SHP77 (cell line): ENCODE results near the gene ATF6B.
"Not testable (repeated sequence)": the region's sequence is repeated elsewhere in the genome, so short reads cannot be mapped to it uniquely, and the experiment has no call there.

Experiments
- DNase-seq, 2 experiments: peaks; one replicate each; lab custom pipeline; 2025; lab: John Stamatoyannopoulos, UW

The ATF6B gene

DNA sequence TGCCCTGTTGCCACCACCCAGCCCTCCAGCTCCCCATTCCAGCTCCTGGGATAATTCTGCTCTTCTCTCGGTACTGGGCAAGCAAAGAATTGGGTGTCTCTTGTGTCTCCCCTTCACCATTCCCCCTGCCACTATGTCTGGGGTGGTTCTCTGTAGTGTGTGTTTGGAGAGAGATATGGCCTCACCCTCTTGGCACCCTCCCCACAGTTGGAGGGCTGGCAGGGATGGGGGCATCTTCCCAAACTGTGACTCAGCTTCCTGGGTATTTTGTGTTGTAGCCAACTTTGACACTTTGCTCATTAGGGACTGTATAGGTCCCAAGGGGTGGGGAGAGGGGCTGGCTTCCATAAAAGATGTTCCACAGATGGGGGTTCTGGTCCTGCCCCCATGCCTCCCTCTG is 20.6 kb downstream of the ATF6B start:
- DNase-seq = no peak

DNA sequence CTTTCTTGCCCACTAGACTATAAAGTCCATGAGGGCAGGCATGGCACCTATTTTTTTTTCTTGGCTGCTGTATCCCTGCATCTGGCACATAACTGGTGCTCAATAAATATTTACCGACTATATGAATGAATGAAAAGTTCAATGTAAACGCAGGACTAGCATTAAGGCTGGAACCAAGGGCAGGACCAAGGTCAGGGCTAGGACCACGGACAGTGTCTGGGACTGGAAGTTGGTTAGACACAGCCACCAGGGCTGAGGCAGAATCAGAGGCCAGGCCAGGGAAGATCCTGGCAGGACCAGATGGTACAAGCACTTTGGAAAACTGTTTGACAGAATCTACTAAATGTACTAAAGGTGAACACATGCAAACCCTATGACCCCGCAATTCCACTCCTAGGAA is 22.6 kb downstream of the ATF6B start:
- DNase-seq = no peak

DNA sequence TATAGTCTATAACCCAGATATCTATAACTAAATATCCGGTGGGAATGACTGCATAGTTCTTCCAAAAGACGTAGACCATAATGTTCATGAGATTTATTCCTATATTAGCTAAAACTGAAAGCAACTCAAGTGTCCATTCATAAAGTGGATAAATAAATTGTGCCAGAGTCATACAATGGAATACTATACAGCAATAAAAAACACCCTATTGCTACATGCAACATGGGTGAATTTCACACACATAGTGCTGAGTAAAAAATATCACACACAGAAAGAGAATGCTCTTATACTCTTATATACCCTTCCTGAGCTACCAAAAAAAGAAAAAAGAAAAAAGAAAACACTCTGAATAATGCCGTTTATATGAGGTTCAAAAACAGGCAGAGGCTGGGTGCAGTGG is 25.8 kb downstream of the ATF6B start:
- DNase-seq = no peak

DNA sequence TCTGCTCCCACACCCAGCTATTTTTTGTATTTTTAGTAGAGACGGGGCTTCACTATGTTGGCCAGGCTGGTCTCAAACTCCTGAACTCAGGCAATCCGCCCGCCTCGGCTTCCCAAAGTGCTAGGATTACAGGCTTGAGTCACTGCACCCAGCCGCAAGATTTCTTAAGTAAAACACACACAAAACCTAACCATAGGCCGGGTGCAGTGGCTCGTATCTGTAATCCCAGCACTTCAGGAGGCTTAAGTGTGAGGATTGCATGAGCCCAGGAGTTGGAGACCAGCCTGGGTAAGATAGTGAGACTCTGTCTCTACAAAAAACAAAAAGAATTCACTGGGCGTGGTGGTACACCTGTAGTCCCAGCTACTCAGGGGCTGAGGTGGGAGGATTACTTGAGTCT is 27.8 kb downstream of the ATF6B start:
- DNase-seq = not testable (repeated sequence)

DNA sequence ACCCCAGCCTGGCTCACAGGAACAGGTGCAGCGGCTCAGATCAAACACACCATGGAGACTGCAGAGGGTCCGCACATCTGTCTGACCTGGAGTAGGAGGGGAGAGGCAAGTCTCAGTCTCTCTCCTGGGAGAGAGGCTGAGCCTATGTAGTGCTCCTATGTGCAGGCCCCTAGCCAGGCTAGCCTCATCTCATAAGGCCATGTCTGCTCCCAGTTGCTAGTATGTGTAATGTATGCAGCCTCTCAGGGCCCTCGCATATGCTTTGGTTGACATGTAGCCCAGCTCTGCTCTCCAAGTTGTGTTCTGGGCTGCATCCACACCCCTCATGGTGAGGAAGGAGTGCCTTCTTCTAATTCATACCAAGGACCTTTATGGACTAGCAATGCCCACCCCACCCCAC is 30.7 kb downstream of the ATF6B start:
- no peak for DNase-seq

DNA sequence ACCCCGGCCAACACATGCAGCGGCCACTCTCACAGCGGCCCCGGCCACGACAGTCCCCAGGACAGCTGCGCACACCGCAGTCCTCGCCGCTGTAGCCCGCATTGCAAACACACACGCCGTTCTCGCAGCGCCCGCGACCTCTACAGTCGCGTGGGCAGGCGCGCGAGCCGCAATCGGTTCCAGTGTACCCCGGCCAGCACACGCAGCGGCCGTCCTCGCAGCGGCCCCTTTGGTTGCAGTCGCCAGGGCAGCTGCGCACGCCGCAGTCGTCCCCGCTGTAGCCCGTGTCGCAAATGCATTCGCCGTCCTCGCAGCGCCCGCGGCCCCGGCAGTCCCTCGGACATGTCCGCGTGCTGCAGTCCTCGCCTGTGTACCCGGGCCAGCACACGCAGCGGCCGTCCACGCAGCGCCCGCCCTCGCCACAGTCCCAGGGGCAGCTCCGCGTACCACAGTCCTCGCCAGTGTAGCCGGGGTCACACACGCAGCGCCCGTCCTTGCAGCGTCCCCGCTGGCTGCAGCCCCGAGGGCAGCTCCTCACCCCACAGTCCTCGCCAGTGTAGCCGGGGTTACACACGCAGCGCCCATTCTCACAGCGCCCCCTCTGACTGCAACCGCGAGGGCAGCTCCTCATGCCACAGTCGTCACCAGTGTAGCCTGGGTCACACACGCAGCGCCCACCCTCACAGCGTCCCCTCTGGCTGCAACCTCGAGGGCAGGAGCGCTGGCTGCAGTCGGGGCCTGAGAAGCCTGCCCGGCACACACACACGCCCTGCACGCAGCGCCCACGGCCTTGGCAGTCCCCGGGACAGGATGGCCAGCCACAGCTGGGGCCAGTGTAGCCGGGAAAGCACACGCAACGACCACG is 31.4 kb downstream of the ATF6B start:
- DNase-seq = no peak

DNA sequence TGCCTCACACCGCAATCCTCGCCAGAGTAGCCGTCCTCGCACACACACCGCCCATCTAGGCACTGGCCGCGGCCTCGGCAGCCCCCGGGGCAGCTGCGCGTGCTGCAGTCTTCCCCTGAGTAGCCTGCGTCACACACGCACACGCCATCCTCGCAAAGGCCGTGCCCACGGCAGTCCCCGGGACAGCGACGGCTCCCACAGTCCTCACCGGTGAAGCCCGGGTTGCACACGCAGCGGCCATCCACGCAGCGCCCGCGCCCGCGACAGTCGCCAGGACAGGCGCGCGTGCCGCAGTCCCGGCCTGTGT is 32.0 kb downstream of the ATF6B start:
- DNase-seq = no peak

DNA sequence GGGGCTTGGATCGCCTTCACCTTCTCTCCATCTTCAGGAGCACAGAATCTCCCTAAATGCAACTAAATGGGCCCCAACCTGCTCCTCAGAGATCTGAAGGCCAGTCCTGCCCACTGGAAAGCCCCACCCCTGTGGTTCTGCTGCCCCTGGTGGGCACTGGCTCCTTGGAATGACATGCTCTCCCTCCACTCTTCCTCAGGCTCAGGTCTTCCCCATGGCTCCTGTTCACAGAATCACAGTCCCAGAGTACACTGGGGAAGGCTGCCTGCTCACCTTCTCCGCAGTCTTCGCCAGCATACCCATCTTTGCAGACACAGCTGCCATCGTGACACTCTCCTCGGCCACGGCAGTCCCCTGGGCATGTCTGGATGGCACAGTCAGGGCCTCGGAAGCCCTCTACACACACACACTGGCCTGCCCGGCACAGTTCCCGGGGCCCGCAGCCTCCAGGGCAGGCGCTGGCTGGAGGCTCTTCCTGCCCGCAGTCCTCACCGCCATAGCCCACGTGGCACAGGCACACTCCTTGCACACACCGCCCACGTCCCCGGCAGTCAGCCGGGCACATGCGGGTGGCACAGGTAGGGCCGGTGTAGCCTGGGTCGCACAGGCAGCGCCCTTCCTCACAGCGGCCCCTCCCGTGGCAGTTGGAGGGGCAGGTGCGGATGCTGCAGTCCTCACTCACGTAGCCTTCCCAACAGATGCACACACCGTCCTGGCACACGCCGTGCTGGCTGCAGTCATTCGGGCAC is 32.5 kb downstream of the ATF6B start:
- DNase-seq = no peak

DNA sequence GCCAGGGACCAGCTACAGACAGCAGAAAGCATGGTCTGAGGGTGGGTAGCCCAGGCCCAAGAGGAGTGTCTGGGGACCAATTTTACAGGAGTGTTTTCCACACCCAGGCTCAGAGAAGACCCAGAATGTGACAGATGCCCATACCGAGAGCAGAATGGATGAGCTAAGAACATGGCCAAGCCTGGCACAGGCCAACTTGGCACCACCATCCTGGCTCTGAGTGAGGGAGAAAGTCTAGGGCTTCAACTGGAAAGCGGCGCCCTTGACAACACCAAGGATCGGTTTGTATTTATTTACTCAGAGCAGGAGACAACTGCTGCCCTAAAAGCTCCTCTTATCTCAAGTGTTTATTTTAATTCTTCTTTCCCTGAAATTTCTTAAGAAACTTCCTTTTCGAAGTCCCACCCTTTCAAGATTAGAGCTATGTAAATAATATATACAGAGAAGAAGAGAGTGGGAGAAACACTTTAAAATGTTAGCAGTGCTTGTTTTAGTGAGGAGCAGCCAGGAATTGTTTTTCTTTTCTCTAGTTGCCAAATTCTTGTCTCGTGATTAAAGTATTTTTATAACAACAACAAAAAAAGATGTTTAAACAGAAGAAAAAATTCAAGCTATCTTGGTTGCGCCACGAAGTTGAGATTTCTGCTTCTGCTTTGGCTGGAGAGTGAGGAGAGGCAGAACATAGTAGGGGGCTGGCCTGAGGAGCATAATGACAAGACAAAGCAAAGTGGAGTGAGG is 35.1 kb downstream of the ATF6B start:
- DNase-seq = no peak

DNA sequence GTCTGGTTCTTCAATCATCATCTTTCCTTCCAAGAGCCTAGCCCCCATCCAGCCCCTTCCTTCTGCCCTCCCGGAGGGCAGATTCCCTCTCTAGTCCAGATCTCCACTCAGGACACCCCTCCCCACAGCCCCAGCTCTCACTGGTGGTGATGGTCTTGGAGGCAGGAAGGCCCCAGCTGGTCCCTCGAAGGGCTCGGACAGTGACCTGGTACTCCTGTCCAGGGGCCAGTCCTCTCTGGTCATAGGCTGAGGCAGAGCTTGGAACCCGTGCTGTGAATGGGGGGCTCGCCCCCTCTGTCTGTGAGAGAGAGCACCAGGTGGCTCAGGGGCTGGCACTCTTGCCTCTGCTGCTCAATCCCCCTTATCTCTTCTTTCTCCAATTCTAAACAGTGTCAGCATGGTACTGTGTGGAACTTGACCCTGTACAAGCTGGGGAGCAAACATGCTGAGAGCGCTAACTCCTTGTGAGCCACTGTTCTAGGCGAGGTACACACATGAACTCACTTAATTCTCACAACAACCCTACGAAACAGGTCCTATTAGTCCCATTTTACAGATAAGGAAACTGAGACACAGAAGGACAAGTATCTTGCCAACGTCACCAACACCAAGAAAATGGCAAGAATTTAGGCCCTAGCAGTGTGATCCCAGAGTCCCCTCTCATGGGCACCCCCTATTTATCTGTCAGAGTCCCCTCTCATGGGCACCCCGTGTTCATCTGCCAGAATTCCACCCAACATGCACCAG is 38.8 kb downstream of the ATF6B start:
- no peak for DNase-seq

DNA sequence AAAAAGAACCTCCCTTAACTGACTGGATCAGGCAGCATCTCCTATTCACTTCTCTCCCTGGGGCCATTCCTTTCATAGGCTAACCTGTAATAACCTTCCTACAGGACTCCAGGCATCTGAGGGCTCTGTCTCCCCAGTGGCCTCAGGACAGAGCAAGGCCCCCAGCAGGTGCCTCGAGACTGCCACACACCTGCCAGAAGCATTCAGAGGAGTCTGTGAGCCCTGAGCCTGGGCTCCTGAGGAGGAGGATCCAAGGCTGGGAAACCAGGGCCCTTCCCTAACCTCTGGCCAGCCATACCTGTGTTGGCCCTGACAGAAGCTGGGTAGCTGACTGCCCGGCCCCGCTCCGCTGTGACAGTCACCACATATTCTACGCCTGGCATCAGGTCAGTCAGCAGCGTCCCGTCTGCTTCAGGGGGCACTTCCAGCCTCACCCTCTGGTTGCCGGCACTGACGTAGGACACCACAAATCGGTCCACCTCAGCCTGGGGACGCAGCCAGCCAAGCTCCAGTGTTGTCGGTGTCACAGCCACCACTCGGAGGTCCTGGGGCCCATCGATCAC is 39.5 kb downstream of the ATF6B start:
- no peak for DNase-seq

DNA sequence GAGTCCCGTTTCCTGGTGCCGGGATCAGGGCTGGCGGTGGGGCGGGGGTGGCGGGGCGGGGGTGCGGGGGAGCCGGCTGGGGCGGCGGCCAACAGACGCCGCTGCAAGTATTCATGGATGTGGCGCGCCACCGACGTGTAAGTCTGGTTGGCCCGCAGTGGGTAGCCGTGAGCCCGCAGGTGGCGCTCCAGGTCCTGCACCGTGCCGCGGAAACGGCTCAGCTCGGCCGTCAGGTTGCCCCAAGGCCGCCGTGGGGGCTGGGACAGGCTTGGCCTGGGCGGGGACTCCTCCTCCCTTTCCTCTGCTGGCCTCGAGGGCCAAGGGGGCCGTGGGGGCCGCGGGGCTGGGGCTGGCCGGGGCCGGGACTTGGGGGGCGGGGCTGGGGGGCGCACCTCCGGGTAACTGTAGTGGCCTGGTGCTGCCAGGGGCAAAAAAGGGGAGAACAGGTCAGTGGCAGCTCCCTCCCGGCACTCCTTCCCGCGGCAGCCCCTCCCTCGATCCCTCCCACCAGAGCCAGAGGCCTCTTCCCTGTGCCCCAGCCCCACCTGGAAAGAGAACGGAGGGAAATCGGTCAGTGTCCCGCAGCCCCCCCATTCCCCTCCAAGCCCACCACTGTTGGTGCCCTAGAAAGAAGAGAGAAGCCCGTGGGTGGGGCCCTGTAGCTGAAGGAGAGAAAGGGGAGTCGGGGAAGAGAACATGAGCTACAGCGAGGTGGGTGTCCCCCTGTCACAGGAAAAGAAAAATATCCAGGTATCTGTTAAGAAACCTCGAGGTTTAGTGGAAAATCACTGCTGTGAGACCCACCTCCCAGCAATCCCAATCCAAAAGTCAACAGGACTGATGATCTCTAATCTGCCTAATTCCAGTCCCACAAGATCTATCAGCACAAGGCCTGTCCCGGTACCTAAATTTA is 40.2 kb downstream of the ATF6B start:
- DNase-seq = peak; percentile 38 to 60

DNA sequence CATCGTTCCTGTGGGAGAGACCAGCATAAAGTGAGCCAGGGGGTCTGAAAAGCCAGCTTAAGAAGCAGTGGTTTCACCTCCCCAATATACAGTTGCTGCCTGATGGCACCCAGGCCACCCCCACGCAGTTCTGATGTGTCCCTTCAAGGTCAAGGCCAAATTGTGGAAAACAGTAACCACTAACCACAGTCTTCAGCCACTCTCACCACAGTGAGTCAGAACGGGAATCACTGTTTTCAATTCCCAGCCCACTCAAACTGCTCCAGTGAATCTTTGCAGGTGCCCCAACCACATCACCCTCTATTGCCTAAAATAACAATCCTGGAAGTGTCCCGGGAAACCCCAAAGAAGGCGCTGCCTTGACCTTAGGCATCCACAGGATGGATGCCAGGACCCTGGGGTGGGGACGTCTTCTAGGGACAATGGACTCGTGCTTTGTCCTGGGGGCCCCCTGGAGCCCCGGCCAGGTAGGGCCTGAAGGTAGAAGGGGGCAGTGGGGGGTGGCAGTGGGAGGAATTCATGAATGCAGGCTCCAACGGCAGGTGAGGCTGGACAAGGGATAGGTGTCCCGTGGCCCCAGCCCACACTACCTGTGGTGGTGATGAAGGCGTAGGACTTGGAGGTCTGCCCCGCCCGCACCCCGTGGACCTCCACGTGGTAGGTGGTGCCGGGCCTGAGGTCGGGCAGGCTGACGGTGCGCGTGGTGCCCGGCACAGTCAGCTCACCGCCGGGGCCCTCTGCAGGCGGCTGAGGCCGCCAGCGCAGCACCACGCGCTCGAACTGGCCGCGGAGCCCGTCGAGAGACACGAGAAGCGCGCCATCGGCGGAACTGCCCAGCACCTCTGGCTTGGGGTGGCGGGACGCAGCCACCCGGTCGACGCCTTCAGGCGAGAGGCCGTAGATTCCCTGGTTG is 41.1 kb downstream of the ATF6B start:
- no peak for DNase-seq

DNA sequence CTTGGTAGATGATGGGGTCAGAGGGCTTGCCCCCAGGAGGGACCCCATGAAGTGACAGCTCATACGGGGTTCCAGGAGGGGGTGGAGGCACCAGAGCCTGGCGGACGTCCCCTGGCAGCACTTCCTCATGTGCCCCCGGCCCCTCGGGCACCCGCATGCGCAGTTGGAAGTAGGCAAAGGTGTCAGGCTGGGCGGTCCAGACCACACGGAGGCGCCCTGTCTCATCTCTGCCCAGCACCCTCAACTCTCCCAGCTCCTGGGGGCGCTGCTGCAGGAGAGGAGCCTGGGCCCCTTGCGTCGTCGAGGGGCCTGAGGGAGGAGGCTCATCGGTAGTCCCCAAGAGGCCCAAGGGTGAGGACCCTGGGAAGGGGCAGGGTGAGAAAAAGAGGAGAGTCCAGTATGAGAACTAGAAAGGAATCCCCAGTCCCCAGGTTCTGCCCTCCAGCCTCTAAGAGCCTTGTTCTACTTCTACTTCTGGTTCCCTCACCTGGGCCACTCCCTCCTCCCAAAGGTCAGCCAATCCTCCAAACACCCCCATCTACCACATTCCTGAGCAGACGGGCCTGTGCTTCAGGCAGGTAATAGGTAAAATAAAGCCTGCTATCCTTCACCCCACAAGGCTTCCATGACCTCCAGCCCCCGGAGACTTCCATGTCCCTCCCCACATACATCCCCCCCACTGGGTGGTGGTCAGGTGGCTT is 42.1 kb downstream of the ATF6B start:
- no peak for DNase-seq

DNA sequence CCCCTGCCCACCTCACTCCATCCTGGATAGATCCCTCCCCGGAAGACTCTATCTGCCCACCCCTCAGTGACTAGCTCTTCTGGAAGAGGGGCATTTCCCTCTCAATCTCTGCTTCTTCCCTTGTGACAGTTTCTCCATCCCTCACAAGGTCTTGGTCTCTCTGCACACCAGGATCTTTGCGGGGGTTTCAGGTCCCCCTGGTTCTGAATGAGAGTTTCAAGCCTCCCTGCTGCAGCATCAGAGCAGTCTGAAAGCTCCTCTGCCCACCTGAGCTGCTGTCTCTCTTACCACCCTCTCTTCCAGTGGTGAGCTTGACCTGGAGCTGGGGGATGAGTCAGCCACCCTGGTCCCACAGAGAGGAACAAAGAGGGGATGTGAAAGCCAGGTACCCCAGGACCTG is 43.3 kb downstream of the ATF6B start:
- no peak for DNase-seq

DNA sequence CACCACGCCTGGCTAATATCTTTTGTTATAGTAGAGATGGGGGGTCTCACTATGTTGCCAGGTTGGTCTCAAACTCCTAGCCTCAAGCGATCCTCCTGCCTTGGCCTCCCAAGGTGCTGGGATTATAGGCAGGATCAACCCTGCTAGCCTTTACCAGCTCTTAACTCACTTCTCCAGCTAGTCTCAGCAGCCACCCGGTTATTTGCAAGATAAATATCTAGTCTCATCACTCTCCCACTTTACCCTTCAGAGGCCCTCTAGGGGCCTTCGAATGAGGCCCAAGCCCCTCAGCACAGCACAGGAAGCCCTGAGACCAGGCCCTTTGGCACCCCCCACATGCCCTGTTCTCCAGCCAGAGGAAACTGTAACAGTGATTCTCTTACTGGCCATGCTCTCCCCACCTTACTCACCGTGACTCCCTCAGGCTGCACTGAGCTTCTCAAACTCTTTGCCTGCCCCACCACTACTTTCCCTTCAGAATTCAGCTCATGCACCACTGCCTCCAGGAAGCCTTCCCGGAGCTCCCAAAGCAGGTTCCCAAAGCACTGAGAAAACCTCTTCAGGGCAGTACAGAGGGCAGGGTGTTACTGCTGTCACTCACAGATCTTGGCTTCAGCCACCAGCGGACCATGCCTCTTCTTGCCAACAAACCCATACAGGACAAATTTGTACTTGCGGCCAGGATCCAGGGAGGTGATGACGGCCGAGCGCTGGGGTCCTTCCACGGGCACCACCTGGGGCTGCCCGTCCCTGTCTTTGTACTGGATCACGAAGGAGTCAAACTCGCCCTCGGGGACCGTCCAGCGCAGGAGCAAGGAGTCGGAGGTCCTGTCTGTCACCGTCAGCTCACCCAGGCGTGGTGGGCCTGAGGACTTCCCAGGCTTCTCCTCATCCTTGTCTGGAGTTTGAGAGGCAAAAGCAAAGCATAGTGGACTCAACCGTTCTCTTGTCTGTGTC is 44.0 kb downstream of the ATF6B start:
- no peak for DNase-seq

DNA sequence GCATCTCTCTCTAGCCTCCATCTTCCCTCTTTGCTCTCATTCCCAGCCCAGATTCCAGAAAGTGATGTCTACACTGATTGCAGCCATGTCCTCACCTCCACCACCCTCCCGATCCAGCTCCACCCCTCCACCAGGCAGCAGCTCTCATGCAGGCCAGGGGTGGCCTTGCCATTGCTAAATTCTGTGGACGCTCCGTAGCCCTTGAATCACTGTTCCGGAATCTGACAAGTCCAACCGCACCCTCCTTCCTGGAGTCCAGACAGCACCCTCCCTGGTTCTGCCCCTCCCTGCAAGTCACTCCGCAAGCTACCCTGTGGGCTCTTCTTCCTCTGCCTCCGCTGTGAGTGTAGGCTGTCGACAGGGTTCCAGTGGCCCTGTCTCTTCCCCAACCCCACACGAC is 45.1 kb downstream of the ATF6B start:
- no peak for DNase-seq

DNA sequence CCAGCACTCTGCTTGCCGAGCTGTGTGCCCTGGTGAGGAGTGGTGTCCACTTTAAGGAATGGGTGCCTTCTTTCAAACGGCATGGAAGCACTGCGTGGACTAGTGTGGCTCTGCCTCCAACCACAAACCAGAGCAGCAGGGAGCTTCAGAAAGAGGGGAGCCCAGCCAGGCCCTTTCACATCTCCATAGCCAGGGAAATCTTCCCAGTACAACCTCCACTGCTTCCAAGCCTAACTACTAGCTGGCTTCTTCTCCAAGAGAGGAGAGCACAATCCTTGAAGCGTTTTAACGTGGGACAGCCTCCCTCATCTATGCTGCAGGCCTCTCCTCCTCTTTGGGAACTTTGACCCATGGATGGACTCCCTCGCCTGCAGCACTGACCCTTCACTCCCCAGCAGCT is 45.6 kb downstream of the ATF6B start:
- DNase-seq = no peak
